RWPE2 (cell line): Measurements from ENCODE around the gene MYLIP.

Experiments
- ATAC-seq: fragments of 200-7000 bp; cut with Tn5 transposase; 3 replicates; pipeline ENCODE4 v1.9.1; 2021; ENCODE audit warnings: low read depth
- DNase-seq: peaks from one replicate; pipeline ENCODE4 v3.0.0-alpha.2; 2020; ENCODE audit warnings: low spot score
- H3K27ac ChIP-seq: fragments of 450-650 bp; 2 replicates; pipeline ENCODE4 v1.5.1; 2017; ENCODE audit warnings: mild to moderate bottlenecking; ENCODE audit not compliant: poor library complexity, severe bottlenecking
- H3K27me3 ChIP-seq: fragments of 250-450 bp; sonication (Bioruptor Pico); 2 replicates; pipeline ENCODE4 v1.5.1; 2021; ENCODE audit warnings: mild to moderate bottlenecking, moderate library complexity; ENCODE audit not compliant: insufficient read depth, poor library complexity, severe bottlenecking
- H3K36me3 ChIP-seq: fragments of 250-450 bp; sonication (Bioruptor Pico); 2 replicates; pipeline ENCODE4 v1.5.1; 2020; ENCODE audit warnings: low read depth, mild to moderate bottlenecking, moderate library complexity
- H3K4me1 ChIP-seq: fragments of 250-450 bp; sonication (Bioruptor Pico); 2 replicates; pipeline ENCODE4 v1.5.1; 2021; ENCODE audit warnings: mild to moderate bottlenecking, moderate library complexity; ENCODE audit not compliant: insufficient read depth, poor library complexity, severe bottlenecking
- H3K4me3 ChIP-seq: fragments of 250-450 bp; sonication (Bioruptor Pico); 2 replicates; pipeline ENCODE4 v1.5.1; 2021; ENCODE audit warnings: mild to moderate bottlenecking, moderate library complexity; ENCODE audit not compliant: severe bottlenecking
- H3K9me3 ChIP-seq: fragments of 250-450 bp; sonication (Bioruptor Pico); 2 replicates; pipeline ENCODE4 v1.5.1; 2021; ENCODE audit warnings: mild to moderate bottlenecking, moderate library complexity; ENCODE audit not compliant: severe bottlenecking
- TF ChIP-seq, protein P1 (sequence below): fragments of 450-650 bp; IDR thresholded peaks from one replicate; pipeline ENCODE4 v1.5.1; 2017; ENCODE audit warnings: mild to moderate bottlenecking, moderate library complexity; ENCODE audit not compliant: poor library complexity, severe bottlenecking

MYLIP gene

GRCh38 chr6:16098211-16098610 is 30.7 kb upstream of the MYLIP start:
- H3K27ac ChIP-seq, result no peak overlapping the region
- no peak for ATAC-seq
- H3K36me3 ChIP-seq, result no peaks in the 10 kb centered on the region
- H3K9me3 ChIP-seq, result no peaks in the 10 kb centered on the region
- TF ChIP-seq, protein P1, sequence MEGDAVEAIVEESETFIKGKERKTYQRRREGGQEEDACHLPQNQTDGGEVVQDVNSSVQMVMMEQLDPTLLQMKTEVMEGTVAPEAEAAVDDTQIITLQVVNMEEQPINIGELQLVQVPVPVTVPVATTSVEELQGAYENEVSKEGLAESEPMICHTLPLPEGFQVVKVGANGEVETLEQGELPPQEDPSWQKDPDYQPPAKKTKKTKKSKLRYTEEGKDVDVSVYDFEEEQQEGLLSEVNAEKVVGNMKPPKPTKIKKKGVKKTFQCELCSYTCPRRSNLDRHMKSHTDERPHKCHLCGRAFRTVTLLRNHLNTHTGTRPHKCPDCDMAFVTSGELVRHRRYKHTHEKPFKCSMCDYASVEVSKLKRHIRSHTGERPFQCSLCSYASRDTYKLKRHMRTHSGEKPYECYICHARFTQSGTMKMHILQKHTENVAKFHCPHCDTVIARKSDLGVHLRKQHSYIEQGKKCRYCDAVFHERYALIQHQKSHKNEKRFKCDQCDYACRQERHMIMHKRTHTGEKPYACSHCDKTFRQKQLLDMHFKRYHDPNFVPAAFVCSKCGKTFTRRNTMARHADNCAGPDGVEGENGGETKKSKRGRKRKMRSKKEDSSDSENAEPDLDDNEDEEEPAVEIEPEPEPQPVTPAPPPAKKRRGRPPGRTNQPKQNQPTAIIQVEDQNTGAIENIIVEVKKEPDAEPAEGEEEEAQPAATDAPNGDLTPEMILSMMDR, result no peak
- no peak for DNase-seq
- no peak overlapping the region for H3K4me3 ChIP-seq
- H3K27me3 ChIP-seq, result peaks cover 3% of the 10 kb centered on the region
- H3K4me1 ChIP-seq, result no peaks in the 10 kb centered on the region

- ATAC-seq, result no peak
- Histone ChIP-seq H3K27ac (no peak overlapping the region), H3K9me3 (no peaks in the 10 kb centered on the region), H3K27me3 (no peaks in the 10 kb centered on the region), H3K4me3 (no peak overlapping the region), H3K36me3 (no peaks in the 10 kb centered on the region), H3K4me1 (no peaks in the 10 kb centered on the region)
- TF ChIP-seq, protein P1, result no peak
- DNase-seq, result no peak
Observed at GRCh38 chr6:16102208-16102607, 26.7 kb upstream of the MYLIP start.

- H3K36me3 ChIP-seq, result no peaks in the 10 kb centered on the region
- H3K4me3 ChIP-seq, result no peak overlapping the region
- no peak for DNase-seq
Observed at GRCh38 chr6:16103722-16104121, 25.2 kb upstream of the MYLIP start.

DNA sequence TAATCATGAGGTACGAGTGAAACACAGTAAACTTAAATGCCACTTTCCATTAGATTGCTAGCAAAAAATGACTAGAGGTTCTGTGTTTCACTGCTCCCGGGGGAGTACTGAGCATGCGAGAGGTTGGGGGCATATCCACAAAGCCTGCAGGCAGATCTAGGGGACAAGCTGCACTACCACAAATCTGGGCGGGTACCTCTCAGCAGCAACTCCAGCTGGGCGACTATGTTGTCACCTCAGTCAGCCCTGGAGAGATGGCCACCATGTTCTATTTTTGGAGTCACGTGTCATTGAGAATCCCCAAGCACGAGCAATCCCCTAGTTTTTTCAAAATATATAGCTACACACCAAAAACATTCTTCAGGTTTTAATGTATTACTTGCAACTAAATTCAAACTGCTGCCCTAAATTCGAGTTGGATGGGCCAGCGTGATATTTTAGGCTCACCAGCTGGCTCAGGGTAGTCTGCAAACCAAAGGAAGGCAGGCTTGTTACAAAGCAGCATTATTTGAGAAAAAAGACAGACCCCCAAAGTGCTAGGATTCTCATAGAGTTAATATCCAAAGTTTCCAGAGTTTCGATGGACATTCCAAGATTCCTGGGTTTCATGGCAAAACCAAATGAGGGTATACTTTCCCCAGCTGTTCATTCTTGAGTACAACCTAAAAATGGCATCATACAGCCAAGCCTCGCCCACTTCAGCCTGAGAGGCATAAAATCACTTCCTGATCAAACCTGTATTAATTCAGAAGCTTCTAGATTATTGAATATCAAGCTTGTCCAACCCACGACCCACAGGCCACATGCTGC is 24.1 kb upstream of the MYLIP start:
- Histone ChIP-seq H3K4me1 (no peaks in the 10 kb centered on the region), H3K36me3 (no peaks in the 10 kb centered on the region), H3K27ac (no peak overlapping the region), H3K9me3 (no peaks in the 10 kb centered on the region), H3K4me3 (no peak overlapping the region), H3K27me3 (no peaks in the 10 kb centered on the region)
- TF ChIP-seq, protein P1, result no peak
- ATAC-seq (no peak), DNase-seq (no peak)

More at GRCh38 chr6:16103722-16104121, 25.2 kb upstream of the MYLIP start:
- TF ChIP-seq, protein P1, result no peak
- no peaks in the 10 kb centered on the region for H3K27me3 ChIP-seq
- no peak for ATAC-seq
- no peak overlapping the region for H3K27ac ChIP-seq
- no peaks in the 10 kb centered on the region for H3K9me3 ChIP-seq
- H3K4me1 ChIP-seq, result no peaks in the 10 kb centered on the region

DNA sequence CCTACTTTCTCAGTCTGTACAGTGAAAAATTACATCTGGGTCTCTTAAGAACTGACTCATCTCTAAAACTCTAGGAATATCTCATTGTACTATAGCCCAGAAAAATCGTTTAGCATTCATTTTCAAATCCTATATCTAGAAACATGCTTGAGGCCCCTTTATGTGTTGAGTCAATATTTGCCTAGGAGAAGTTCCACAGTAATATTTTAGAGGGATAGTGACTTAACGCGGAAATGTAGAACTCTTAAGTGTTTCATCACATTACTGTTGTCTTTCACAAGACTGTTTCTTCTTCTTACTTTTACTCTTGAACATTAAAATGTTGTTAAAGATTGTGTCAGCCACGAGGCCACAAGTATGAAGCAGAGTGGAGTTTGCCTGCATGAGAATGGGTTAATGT is 23.0 kb upstream of the MYLIP start:
- no peak for DNase-seq
- no peaks in the 10 kb centered on the region for H3K4me1 ChIP-seq
- peak; percentile 53; the same call in 2 of the 3 replicates for ATAC-seq

More for the DNA sequence above, 23.0 kb upstream of the MYLIP start:
- Histone ChIP-seq H3K4me3 (no peak overlapping the region), H3K27ac (no peak overlapping the region), H3K9me3 (no peaks in the 10 kb centered on the region), H3K36me3 (no peaks in the 10 kb centered on the region), H3K27me3 (no peaks in the 10 kb centered on the region)
- TF ChIP-seq, protein P1, result no peak
